Cardiac muscle cell (in vitro differentiated cells and primary cell): ENCODE measurements around the gene WDR48. TPM values are rescaled to one million over a fixed set of nuclear protein-coding genes. Genes with fewer than 3 reads are reported as not detected.

Experiments
- DNase-seq, 2 donors: peaks; one replicate each; pipeline versions ENCODE4 v3.0.0 to v3.0.0-alpha.2; 2010 to 2017; ENCODE audit warnings: low read depth in 1 of 2, low spot score in 1 of 2
- H3K27ac ChIP-seq: fragments of 200-600 bp; sonication (generic); 2 replicates; pipeline ENCODE4 v1.5.1; 2016
- H3K27me3 ChIP-seq: fragments of 200-600 bp; sonication (generic); 2 replicates; pipeline ENCODE4 v1.6.0; 2016; ENCODE audit warnings: control low read depth
- H3K36me3 ChIP-seq: fragments of 200-600 bp; sonication (generic); 2 replicates; pipeline ENCODE4 v1.5.1; 2016; ENCODE audit warnings: control low read depth
- H3K4me1 ChIP-seq: fragments of 200-600 bp; sonication (generic); 2 replicates; pipeline ENCODE4 v1.8.1; 2017; ENCODE audit warnings: low read depth, mild to moderate bottlenecking, mixed run types
- H3K4me3 ChIP-seq: fragments of 200-600 bp; sonication (generic); 2 replicates; pipeline ENCODE4 v1.5.1; 2016; ENCODE audit warnings: mild to moderate bottlenecking
- H3K9me3 ChIP-seq: fragments of 200-600 bp; sonication (generic); 2 replicates; pipeline ENCODE4 v1.5.1; 2017; ENCODE audit warnings: low read depth, mild to moderate bottlenecking, control low read depth
- polyA plus RNA-seq: library from polyadenylated mRNA; unstranded; fragments of >200 nt; fragmentation: Nextera tagmentation; extraction: Ambion mirVana; gene quantifications from 2 replicates; pipeline ENCODE4 v1.2.1, GENCODE V29; 2016
- total RNA-seq: library from RNA; depleted of rRNA; stranded (reverse); fragments of >200 nt; gene quantifications from 2 replicates; pipeline ENCODE4 v1.2.3, GENCODE V29; 2016
- TF ChIP-seq, protein P1 (sequence below): IDR thresholded peaks from 2 replicates; pipeline ENCODE4 v1.5.1; 2012; ENCODE audit warnings: low read depth, mild to moderate bottlenecking, low read length

WDR48 gene
- total and polyA plus RNA-seq, 2 experiments from 2014 or later: 31.5 to 43.2 TPM

GRCh38 chr3:39102504-39103323, 50.9 kb downstream of the WDR48 start:
- DNase-seq: no peak
- Histone ChIP-seq H3K27ac (no peak overlapping the region), H3K4me3 (no peak overlapping the region), H3K4me1 (peaks cover 5% of the 10 kb centered on the region), H3K27me3 (no peaks in the 10 kb centered on the region), H3K9me3 (no peaks in the 10 kb centered on the region), H3K36me3 (peaks cover 16% of the 10 kb centered on the region)
- TF ChIP-seq, protein P1, sequence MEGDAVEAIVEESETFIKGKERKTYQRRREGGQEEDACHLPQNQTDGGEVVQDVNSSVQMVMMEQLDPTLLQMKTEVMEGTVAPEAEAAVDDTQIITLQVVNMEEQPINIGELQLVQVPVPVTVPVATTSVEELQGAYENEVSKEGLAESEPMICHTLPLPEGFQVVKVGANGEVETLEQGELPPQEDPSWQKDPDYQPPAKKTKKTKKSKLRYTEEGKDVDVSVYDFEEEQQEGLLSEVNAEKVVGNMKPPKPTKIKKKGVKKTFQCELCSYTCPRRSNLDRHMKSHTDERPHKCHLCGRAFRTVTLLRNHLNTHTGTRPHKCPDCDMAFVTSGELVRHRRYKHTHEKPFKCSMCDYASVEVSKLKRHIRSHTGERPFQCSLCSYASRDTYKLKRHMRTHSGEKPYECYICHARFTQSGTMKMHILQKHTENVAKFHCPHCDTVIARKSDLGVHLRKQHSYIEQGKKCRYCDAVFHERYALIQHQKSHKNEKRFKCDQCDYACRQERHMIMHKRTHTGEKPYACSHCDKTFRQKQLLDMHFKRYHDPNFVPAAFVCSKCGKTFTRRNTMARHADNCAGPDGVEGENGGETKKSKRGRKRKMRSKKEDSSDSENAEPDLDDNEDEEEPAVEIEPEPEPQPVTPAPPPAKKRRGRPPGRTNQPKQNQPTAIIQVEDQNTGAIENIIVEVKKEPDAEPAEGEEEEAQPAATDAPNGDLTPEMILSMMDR: no peak

GRCh38 chr3:39103324-39103693, 51.5 kb downstream of the WDR48 start:
- H3K9me3 ChIP-seq: no peaks in the 10 kb centered on the region
- H3K36me3 ChIP-seq: peaks cover 16% of the 10 kb centered on the region
- H3K27ac ChIP-seq: no peak overlapping the region
- H3K4me1 ChIP-seq: peaks cover 5% of the 10 kb centered on the region
- DNase-seq: no peak
- H3K4me3 ChIP-seq: no peak overlapping the region
- TF ChIP-seq, protein P1: peak; percentile 5
- no peaks in the 10 kb centered on the region for H3K27me3 ChIP-seq

- DNase-seq: no peak
- H3K4me3 ChIP-seq: no peak overlapping the region
- no peaks in the 10 kb centered on the region for H3K27me3 ChIP-seq
- no peaks in the 10 kb centered on the region for H3K9me3 ChIP-seq
- H3K36me3 ChIP-seq: peaks cover 10% of the 10 kb centered on the region
- TF ChIP-seq, protein P1: no peak
- H3K27ac ChIP-seq: no peak overlapping the region
- peaks cover 5% of the 10 kb centered on the region for H3K4me1 ChIP-seq
These were observed 52.2 kb downstream of the WDR48 start for GRCh38 chr3:39103791-39104552.

GRCh38 chr3:39104961-39105686, 53.3 kb downstream of the WDR48 start:
- Histone ChIP-seq H3K4me1 (peaks cover 5% of the 10 kb centered on the region), H3K36me3 (peaks cover 3% of the 10 kb centered on the region), H3K27me3 (no peaks in the 10 kb centered on the region), H3K4me3 (peak overlapping the region; percentile 95), H3K27ac (no peak overlapping the region), H3K9me3 (no peaks in the 10 kb centered on the region)
- DNase-seq: no peak
- TF ChIP-seq, protein P1: no peak

DNA sequence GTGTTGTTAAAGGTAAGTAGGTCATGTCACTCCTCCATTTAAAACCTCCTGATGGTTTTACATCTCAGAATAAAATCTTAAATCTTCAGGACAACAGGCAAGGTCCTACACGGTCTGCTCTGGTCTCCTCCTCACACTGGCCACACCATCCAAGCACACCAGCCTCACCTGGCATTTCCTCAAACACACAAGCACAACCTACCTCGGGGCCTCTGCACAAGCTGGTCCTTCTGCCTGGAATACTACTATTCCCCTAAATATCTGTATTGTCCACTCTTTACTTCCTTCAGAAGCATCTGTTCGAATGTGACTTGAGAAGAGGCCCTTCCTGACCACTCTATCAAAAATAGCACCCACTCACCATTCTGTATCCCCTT, 53.9 kb downstream of the WDR48 start:
- TF ChIP-seq, protein P1: no peak
- H3K27me3 ChIP-seq: no peaks in the 10 kb centered on the region
- peak overlapping the region; percentile 95 for H3K4me3 ChIP-seq
- peaks cover 2% of the 10 kb centered on the region for H3K36me3 ChIP-seq
- no peak overlapping the region for H3K27ac ChIP-seq
- no peak for DNase-seq
- H3K9me3 ChIP-seq: no peaks in the 10 kb centered on the region
- peaks cover 5% of the 10 kb centered on the region for H3K4me1 ChIP-seq
